Retinal pigment epithelial cell (primary cell): ENCODE data around the gene ACAA2.

Source experiments
- DNase-seq: peaks from one replicate; pipeline ENCODE4 v3.0.0-alpha.2; 2010; ENCODE audit warnings: low read depth
- H3K4me3 ChIP-seq: 2 replicates; pipeline ENCODE4 v1.5.1; 2011; ENCODE audit warnings: mild to moderate bottlenecking, low read length, control low read depth, moderate library complexity
- TF ChIP-seq, protein P1 (sequence below): conservative IDR thresholded peaks from 2 replicates; pipeline ENCODE4 v1.5.1; 2011; ENCODE audit warnings: low read depth, low read length, control low read depth, inconsistent platforms

ACAA2 gene

DNA sequence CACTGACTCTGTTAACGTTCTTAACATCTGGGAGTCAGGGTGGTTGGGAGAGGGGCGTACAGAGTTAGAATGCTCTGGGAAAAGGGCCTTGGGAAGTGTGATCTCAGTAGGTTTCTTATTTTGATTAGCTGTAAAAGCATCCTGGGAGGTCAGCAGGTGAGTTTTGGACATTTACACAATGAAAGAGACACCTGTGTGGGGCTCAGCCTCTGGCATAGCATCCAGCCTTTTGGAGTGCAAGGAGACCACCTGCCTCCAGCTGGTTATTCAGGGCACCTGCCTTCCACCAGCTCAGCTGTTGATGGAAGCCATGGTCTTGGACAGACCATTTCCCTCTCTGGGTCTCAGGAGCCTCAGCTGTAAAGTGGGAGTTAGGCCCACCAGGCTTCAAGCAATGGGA is 49.7 kb downstream of the ACAA2 start:
- H3K4me3 ChIP-seq, result no peak overlapping the region
- TF ChIP-seq, protein P1, sequence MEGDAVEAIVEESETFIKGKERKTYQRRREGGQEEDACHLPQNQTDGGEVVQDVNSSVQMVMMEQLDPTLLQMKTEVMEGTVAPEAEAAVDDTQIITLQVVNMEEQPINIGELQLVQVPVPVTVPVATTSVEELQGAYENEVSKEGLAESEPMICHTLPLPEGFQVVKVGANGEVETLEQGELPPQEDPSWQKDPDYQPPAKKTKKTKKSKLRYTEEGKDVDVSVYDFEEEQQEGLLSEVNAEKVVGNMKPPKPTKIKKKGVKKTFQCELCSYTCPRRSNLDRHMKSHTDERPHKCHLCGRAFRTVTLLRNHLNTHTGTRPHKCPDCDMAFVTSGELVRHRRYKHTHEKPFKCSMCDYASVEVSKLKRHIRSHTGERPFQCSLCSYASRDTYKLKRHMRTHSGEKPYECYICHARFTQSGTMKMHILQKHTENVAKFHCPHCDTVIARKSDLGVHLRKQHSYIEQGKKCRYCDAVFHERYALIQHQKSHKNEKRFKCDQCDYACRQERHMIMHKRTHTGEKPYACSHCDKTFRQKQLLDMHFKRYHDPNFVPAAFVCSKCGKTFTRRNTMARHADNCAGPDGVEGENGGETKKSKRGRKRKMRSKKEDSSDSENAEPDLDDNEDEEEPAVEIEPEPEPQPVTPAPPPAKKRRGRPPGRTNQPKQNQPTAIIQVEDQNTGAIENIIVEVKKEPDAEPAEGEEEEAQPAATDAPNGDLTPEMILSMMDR, result no peak
- no peak for DNase-seq

DNA sequence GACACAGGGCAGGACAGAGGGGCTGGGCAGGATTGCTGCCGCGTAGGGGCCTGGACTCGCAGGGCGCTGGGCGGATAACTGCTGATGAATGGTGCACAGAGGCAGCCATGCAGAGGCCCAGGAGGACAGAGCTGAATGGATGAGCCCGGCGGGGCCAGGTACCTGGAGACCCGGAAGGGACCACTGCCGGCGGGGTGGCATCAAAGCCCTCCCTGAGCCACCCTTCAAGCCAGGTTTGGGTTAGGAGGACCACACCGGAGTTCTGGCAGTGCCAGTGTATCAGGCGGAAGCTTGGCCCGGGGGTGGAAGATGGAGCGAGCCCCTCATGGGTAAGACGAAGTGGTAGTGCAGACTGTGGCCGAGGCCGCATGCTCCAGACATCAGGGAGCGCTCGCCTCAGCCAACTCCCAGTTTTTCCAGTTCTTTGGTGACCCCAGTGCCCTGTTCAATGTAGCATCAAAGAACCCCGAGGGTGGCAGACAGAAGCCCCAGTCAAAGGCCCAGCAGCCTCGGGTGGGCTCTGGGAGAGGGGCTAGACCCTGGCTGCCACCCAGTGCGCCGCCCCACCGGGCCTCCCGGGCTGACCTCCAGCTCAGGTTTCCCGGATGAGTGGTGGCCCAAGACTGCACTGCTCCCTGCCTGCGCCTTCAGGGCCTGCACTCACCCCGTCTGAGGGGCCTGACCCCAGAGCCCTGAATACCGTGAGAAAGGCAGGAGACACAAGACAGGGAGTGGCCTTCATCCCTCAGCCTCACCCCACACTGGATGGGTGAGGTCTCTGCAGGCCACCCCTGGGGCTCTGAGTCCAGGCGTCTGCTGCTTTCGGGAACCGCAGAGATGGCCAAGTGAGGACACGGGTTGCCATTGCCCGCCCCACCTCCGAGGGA is 50.9 kb downstream of the ACAA2 start:
- no peak overlapping the region for H3K4me3 ChIP-seq
- TF ChIP-seq, protein P1, result no peak
- no peak for DNase-seq

DNA sequence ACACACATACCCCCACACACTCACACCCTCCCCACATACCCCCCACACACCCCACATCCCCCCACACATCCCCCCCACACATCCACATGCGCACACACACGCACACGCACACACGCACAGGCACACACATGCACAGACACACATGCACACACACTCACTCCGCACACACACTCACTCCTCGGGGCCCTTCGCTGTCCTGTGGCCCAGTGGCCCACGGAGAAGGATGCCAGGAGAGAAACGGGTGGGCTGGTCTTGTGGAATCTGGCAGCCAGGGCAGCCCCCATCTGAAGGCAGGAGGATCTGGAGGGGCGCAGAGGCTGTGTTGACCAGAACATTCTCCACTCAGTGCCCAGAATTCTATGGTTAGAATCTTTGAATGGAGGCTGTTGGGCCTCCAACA is 51.6 kb downstream of the ACAA2 start:
- no peak for DNase-seq

DNA sequence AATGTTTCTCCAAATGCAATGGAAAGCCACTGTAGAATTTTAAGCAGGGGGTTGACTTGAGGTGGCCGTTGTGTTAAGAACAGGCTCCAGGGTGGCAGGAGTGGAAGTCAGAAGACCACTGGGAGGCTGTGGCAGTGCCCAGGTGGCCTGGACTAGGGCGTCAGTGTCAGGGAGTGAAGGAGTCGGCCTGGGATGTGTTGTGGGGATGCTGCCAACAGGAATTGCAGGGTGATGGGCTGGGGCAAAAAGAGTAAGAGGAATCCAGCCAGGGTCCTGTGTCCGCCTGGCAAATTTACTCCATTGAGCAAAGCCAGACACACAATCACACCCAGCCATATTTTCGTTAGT is 55.1 kb downstream of the ACAA2 start:
- no peak for DNase-seq
- TF ChIP-seq, protein P1, result no peak
- no peak overlapping the region for H3K4me3 ChIP-seq

More for the DNA sequence above, 51.6 kb downstream of the ACAA2 start:
- TF ChIP-seq, protein P1, result no peak
- H3K4me3 ChIP-seq, result no peak overlapping the region

DNA sequence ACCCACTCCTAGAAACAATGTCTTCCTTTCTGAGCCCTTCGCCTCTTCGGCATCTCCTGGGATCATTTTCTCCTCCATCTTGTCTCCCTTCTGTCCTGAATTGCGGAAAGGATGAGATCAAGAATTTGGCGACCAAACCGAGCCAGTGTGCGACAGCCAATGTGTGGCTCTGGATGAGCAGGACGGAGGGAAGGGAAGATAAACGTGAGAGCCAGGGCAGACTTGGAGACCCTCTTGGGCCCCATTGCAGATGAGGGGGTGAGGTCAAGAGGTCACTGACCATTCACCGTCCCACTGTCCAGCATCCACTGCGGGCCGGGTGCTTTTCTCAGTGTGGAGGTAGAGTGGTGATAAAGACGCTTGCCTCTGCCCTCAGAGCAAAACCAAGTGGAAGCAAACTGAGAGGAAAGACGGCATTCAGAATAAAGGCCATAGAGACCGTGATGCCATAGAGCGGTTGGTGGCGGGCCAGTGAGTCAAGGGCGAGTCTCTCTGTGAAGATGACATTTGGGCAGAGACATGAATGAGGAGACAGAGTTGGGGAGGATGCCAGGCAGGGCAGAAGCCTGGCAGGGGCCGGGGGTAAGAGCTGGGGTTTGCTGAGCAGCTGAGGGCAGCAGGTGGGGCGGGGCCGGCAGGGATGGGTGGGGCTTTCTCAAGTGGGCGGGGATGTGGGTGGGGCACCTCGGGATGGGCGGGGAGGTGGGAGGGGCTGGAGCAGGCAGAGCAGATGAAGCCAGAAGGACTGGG is 55.6 kb downstream of the ACAA2 start:
- DNase-seq, result no peak
- H3K4me3 ChIP-seq, result no peak overlapping the region
- TF ChIP-seq, protein P1, result no peak

DNA sequence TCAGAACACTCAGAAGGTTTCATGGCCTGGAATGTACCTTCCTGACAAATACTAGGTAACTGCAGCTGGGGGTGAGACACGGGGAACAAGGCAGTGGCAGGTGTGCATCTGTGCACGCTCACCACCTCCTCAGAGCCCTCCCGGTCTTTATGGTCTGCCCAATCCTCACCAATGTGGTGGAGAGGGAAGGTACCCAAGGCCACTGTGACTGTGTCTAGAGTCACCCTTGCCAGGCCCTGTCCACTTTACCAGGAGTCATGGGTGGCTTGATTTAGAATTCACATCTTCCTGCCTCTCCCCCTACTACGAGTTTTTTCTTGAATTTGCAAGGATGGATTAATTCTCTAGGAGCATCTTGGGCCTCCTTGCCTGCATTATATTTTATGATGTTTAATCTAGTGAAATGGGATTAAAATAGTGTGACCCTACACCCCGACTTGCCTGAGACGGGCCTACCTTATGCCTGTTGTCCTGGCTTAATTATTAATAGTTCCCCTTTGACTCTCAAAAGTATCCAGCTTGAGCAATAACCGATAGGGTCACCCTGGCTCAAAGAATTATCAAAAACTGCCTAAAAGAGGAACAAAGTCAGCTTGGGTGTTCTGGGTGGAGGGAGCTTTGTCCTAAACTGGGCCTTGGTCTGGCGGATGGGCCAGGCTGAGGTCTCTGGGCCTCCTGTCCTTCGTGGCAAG is 56.5 kb downstream of the ACAA2 start:
- TF ChIP-seq, protein P1, result no peak
- H3K4me3 ChIP-seq, result no peak overlapping the region
- no peak for DNase-seq
